Fibroblast of mammary gland (primary cell): ENCODE measurements around the gene CAMKK1.

Experiments
- DNase-seq: peaks from one replicate; pipeline ENCODE4 v3.0.0-alpha.2; 2010; ENCODE audit warnings: low read depth
- H3K4me3 ChIP-seq: 2 replicates; pipeline ENCODE4 v1.5.1; 2011; ENCODE audit warnings: low read depth, mild to moderate bottlenecking, low read length, moderate library complexity; ENCODE audit not compliant: control insufficient read depth
- CTCF ChIP-seq: conservative IDR thresholded peaks from 2 replicates; pipeline ENCODE4 v1.5.1; 2011; ENCODE audit warnings: low read depth, low read length, inconsistent platforms; ENCODE audit not compliant: control insufficient read depth, insufficient read depth

The CAMKK1 gene

GRCh38 chr17:3873862-3874261 lies 19.0 kb downstream of the CAMKK1 start:
- DNase-seq = no peak
- TF ChIP-seq CTCF = no peak
- H3K4me3 ChIP-seq = no peak overlapping the region

- DNase-seq = no peak
- TF ChIP-seq CTCF = no peak
- H3K4me3 ChIP-seq = no peak overlapping the region
These were observed 22.0 kb downstream of the CAMKK1 start for GRCh38 chr17:3870871-3871306.

GRCh38 chr17:3867606-3868005 lies 25.2 kb downstream of the CAMKK1 start:
- no peak for DNase-seq
- no peak overlapping the region for H3K4me3 ChIP-seq
- TF ChIP-seq CTCF = no peak

- TF ChIP-seq CTCF = no peak
These were observed 25.7 kb downstream of the CAMKK1 start for GRCh38 chr17:3867106-3867505.

GRCh38 chr17:3866276-3866675 lies 26.6 kb downstream of the CAMKK1 start:
- TF ChIP-seq CTCF = no peak
- no peak for DNase-seq
- no peak overlapping the region for H3K4me3 ChIP-seq

More at GRCh38 chr17:3867106-3867505, 25.7 kb downstream of the CAMKK1 start:
- DNase-seq = no peak
- no peak overlapping the region for H3K4me3 ChIP-seq

GRCh38 chr17:3865176-3865575 lies 27.7 kb downstream of the CAMKK1 start:
- H3K4me3 ChIP-seq = no peak overlapping the region
- no peak for TF ChIP-seq CTCF
- DNase-seq = peak; percentile 58

GRCh38 chr17:3864534-3864933 lies 28.3 kb downstream of the CAMKK1 start:
- H3K4me3 ChIP-seq = no peak overlapping the region
- TF ChIP-seq CTCF = no peak

More at GRCh38 chr17:3864534-3864933, 28.3 kb downstream of the CAMKK1 start:
- no peak for DNase-seq
